Naive thymus-derived CD4-positive, alpha-beta T cell (primary cell): ENCODE measurements around the gene ITPR2. TPM values are rescaled to one million over a fixed set of nuclear protein-coding genes. Genes with fewer than 3 reads are reported as not detected.

Experiments used
- ATAC-seq: fragments of 150-1000 bp; cut with Tn5 transposase; 2 replicates; pipeline ENCODE4 v1.10.0; 2021; ENCODE audit warnings: mild to moderate bottlenecking, moderate library complexity
- CTCF ChIA-PET: fragments of 350-600 bp; sonication (Branson Sonifier 250); formaldehyde crosslinking; loops from one replicate; lab custom pipeline; 2021; ENCODE audit warnings: antibody characterized with exemption; lab: Charles Lee
- POLR2A ChIA-PET: fragments of 350-600 bp; sonication (Branson Sonifier 250); formaldehyde crosslinking; loops from one replicate; lab custom pipeline; 2021; ENCODE audit warnings: antibody characterized with exemption, inconsistent platforms; lab: Charles Lee
- DNase-seq, 9 donors: peaks; one replicate each; pipeline versions ENCODE4 v3.0.0 to v3.0.0-alpha.2; 2020 to 2022; ENCODE audit warnings: mixed read lengths in 1 of 9
- H3K27ac ChIP-seq: one replicate; pipeline ENCODE4 v1.7.0; 2013; ENCODE audit warnings: mild to moderate bottlenecking, low read depth, low read length, moderate library complexity
- H3K27me3 ChIP-seq, 2 donors: one replicate each; pipeline ENCODE4 v1.7.0; 2013; ENCODE audit warnings: low read length in 2 of 2, mild to moderate bottlenecking in 2 of 2, moderate library complexity in 2 of 2; ENCODE audit not compliant: control insufficient read depth in 2 of 2, insufficient read depth in 2 of 2
- H3K36me3 ChIP-seq, 3 experiments: 1 replicate in 2 of 3; 2 replicates in 1 of 3; pipeline ENCODE4 v1.7.0; 2013; ENCODE audit warnings: low read length in 3 of 3, mild to moderate bottlenecking in 3 of 3, moderate library complexity in 1 of 3; ENCODE audit not compliant: insufficient read depth in 3 of 3, control insufficient read depth in 2 of 3
- H3K4me1 ChIP-seq, 2 donors: one replicate each; pipeline ENCODE4 v1.7.0; 2013; ENCODE audit warnings: low read length in 2 of 2, mild to moderate bottlenecking in 2 of 2, moderate library complexity in 1 of 2; ENCODE audit not compliant: control insufficient read depth in 2 of 2, insufficient read depth in 2 of 2
- H3K4me3 ChIP-seq: 2 replicates; pipeline ENCODE4 v1.7.0; 2013; ENCODE audit warnings: mild to moderate bottlenecking, low read length
- H3K9me3 ChIP-seq, 3 experiments: 1 replicate in 2 of 3; 2 replicates in 1 of 3; pipeline ENCODE4 v1.7.0; 2013; ENCODE audit warnings: low read length in 3 of 3; ENCODE audit not compliant: control insufficient read depth in 2 of 3
- H3K27ac Mint-ChIP-seq, 9 donors: one replicate each; pipeline ENCODE4 v1.8.0; 2020 to 2022; ENCODE audit warnings: mixed read lengths in 9 of 9, mild to moderate bottlenecking in 8 of 9, moderate library complexity in 5 of 9, inconsistent platforms in 2 of 9
- H3K27me3 Mint-ChIP-seq, 5 donors: one replicate each; pipeline ENCODE4 v1.8.0; 2021 to 2022; ENCODE audit warnings: mixed read lengths in 5 of 5, mild to moderate bottlenecking in 1 of 5
- H3K36me3 Mint-ChIP-seq, 5 donors: one replicate each; pipeline ENCODE4 v1.8.0; 2020 to 2022; ENCODE audit warnings: mixed read lengths in 5 of 5, mild to moderate bottlenecking in 3 of 5, inconsistent platforms in 1 of 5
- H3K4me1 Mint-ChIP-seq, 7 donors: one replicate each; pipeline ENCODE4 v1.8.0; 2020 to 2022; ENCODE audit warnings: mixed read lengths in 7 of 7, mild to moderate bottlenecking in 3 of 7, inconsistent platforms in 1 of 7
- H3K4me3 Mint-ChIP-seq, 10 donors: one replicate each; pipeline ENCODE4 v1.8.0; 2020 to 2022; ENCODE audit warnings: mild to moderate bottlenecking in 10 of 10, mixed read lengths in 10 of 10, moderate library complexity in 6 of 10, inconsistent platforms in 2 of 10
- H3K9me3 Mint-ChIP-seq, 11 donors: one replicate each; pipeline ENCODE4 v1.8.0; 2020 to 2022; ENCODE audit warnings: mixed read lengths in 11 of 11, mild to moderate bottlenecking in 4 of 11, inconsistent platforms in 1 of 11, moderate library complexity in 1 of 11
- intact Hi-C, 2 donors: fragments of 100-400 bp; cut with micrococcal nuclease; formaldehyde crosslinking; loops; one replicate each; pipeline ENCODE4 v1.15.1; 2023
- polyA plus RNA-seq, 2 donors: library from polyadenylated mRNA; unstranded; fragments of 300-500 nt; fragmentation: Illumina TruSeq; gene quantifications; one replicate each; pipeline ENCODE4 v1.2.3, GENCODE V29; 2021
- total RNA-seq, 6 experiments: library from RNA in 5 of 6; stranded (reverse) in 5 of 6; gene quantifications; 1 replicate in 5 of 6; 2 replicates in 1 of 6; pipeline ENCODE4 v1.2.3 and lab custom pipeline; 2021 to 2026

The ITPR2 gene
- total and polyA plus RNA-seq, 7 experiments from 2014 or later = 11.3 to 71.5 (median 51.4) TPM

DNA sequence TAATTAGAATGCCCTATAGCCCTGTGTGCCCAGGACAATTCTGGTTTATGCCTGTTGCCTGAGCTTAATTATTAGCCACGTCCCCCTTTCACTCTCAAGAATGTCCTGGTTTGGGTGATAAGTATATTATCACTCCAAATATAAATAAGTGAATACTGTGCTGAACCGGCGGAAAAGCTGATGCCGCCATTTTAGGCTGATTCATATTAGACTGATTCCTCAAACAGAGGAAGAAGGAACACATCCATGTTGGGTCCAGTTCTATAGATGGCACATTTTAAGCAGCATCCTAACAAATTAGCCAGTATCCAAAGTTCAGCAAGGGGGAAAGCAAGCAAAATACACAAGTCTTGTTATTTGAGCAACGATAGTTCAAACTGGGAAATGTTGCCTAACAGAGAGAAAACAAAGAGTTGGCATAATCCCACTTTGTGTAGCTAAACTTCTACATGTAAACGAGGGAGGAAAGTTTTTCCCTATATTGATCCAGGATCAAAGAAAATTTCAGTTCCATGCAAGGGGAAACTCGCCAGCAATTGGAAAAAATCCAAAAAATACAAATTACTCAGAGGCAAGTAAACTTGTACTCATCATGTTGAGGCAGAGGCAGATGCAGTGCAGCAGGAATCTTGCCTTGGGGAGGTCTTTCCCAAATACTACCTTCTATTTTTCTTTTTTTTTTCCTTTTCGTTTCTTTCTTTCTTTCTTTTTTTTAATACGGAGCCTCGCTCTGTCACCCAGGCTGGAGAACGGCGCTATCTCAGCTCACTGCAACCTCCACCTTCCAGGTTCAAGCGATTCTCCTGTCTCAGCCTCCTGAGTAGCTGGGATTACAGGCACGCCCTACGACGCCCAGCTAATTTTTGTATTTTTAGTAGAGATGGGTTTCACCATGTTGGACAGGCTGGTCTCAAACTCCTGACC is 96.2 kb downstream of the ITPR2 start:
- Histone ChIP-seq H3K4me3 (no peak overlapping the region), H3K36me3 (no peaks in the 10 kb centered on the region), H3K27ac (no peak overlapping the region), H3K27me3 (no peaks in the 10 kb centered on the region), H3K9me3 (peaks cover 0 to 11% (median 4%) of the 10 kb centered on the region in 3 experiments), H3K4me1 (peaks cover 0 to 6% of the 10 kb centered on the region in 2 donors)
- CTCF ChIA-PET = no interaction called here
- H3K36me3 Mint-ChIP-seq = peaks cover 12 to 51% (median 44%) of the 10 kb centered on the region in 5 donors
- H3K4me3 Mint-ChIP-seq = no peak overlapping the region
- intact Hi-C loops = no loop called here
- peaks cover 27 to 57% (median 39%) of the 10 kb centered on the region in 7 donors for H3K4me1 Mint-ChIP-seq
- H3K9me3 Mint-ChIP-seq = peaks cover 0 to 40% (median 10%) of the 10 kb centered on the region in 11 donors
- ATAC-seq = no peak
- DNase-seq = no peak
- H3K27ac Mint-ChIP-seq = no peak overlapping the region
- H3K27me3 Mint-ChIP-seq = no peaks in the 10 kb centered on the region
- POLR2A ChIA-PET = no interaction called here

DNA sequence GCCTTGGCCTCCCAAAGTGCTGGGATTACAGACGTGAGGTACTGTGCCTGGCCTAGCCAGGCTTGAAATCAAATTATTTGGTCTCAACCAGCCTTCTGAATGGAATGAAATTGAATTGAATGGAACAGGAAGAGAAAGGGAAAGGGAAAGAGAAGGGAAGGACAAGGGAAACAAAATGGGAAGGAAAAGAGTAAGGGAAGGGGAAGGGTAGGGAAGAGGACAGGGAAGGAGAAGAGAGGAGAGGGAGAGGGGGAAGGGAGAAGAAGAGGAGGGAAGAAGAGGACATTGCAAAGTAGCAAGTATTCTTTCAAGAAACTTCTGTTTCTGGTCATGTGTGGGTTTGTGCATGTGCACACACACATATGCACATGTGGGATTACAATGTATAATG is 97.8 kb downstream of the ITPR2 start:
- DNase-seq (no peak), ATAC-seq (no peak)
- Mint-ChIP-seq H3K36me3 (peaks cover 6 to 36% (median 32%) of the 10 kb centered on the region in 5 donors), H3K27me3 (no peaks in the 10 kb centered on the region), H3K9me3 (peaks cover 0 to 24% (median 8%) of the 10 kb centered on the region in 11 donors), H3K4me1 (peaks cover 29 to 61% (median 47%) of the 10 kb centered on the region in 7 donors), H3K27ac (peak overlapping the region in 1 of 9 donors; percentile 56), H3K4me3 (no peak overlapping the region)
- intact Hi-C loops = no loop called here
- Histone ChIP-seq H3K27ac (no peak overlapping the region), H3K9me3 (peaks cover 0 to 9% (median 4%) of the 10 kb centered on the region in 3 experiments), H3K36me3 (no peaks in the 10 kb centered on the region), H3K27me3 (no peaks in the 10 kb centered on the region), H3K4me3 (no peak overlapping the region), H3K4me1 (peaks cover 0 to 6% of the 10 kb centered on the region in 2 donors)
- ChIA-PET CTCF (no interaction called here), POLR2A (no interaction called here)

DNA sequence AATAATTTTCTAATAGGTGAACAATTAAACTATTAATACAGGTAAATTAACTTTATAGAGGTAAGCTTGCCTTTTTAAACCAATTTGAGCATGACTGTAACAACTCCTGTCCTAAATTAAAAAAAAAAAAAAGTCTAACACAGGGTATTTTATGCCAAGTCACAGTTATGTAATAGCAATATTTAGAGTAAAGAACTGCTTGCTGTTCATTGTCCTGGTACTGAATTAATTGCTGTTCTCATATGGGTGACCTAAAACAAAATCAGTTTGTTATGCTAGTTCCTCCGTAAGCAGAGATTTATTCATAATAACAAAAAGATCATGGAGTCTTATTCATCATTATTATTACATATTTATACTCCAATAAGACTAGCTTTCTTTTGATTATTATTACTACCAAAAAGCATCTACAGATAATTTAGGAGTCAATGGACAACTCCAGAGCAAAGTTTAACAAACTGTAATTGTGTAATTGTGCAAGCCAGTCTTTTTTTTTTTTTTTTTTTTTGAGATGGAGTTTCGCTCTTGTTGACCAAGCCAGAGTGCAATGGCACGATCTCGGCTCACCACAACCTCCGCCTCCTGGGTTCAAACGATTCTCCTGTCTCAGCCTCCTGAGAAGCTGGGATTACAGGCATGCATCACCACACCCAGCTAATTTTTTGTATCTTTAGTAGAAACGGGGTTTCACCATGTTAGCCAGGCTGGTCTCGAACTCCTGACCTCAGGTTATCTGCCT is 98.3 kb downstream of the ITPR2 start:
- Mint-ChIP-seq H3K27me3 (no peaks in the 10 kb centered on the region), H3K4me1 (peaks cover 30 to 66% (median 47%) of the 10 kb centered on the region in 7 donors), H3K36me3 (peaks cover 4 to 34% (median 29%) of the 10 kb centered on the region in 5 donors), H3K27ac (peak overlapping the region in 1 of 9 donors; percentile 56), H3K4me3 (no peak overlapping the region), H3K9me3 (peaks cover 0 to 19% (median 5%) of the 10 kb centered on the region in 11 donors)
- H3K4me1 ChIP-seq = peaks cover 0 to 6% of the 10 kb centered on the region in 2 donors
- H3K27me3 ChIP-seq = no peaks in the 10 kb centered on the region
- peaks cover 0 to 6% (median 4%) of the 10 kb centered on the region in 3 experiments for H3K9me3 ChIP-seq
- no peak for ATAC-seq
- no peaks in the 10 kb centered on the region for H3K36me3 ChIP-seq
- H3K4me3 ChIP-seq = no peak overlapping the region
- intact Hi-C loops = no loop called here
- DNase-seq = no peak
- H3K27ac ChIP-seq = no peak overlapping the region
- CTCF ChIA-PET = no interaction called here
- POLR2A ChIA-PET = no interaction called here

DNA sequence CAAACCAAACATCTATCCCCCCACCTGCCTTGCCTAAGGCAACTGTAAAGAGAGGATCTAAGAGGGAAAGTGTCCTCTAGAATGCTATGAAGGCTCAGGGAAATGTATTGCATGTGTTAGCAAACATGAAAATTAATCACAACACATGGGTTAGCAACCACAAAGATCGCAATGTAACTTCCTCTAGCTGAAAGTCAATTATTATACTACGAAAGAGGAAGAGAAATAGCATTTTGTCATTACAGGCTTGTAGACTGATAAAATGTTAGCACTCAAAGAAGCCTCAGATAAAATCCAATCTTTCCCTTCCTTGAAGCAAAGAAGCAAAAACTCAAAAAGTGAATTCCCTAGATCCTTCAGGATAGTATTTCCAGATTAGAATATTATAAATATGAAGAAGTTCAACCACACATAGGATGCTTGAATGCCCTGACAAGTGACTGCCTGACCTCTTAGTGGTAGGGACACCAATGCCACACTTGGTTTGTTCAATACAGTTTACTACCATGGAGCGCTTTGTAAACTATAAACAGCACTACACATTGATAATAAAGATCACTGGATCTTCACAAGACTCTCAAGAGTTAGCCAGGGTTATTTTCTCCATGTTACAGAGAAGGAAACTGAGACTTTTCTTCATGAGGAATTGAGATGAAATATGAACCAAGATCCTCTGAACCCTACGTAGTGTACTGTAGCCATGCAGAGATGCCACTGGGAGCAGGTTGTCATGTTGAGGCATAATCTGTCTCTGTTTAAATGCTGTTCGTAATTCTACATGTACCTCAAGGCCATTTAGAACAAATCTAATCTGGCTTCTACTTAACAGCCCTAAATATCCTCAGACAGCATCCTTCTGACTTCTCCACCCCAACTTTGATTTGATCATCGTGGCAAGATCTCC is 100.7 kb downstream of the ITPR2 start:
- intact Hi-C loops = no loop called here
- ChIA-PET CTCF (no interaction called here), POLR2A (no interaction called here)
- Histone ChIP-seq H3K4me3 (no peak overlapping the region), H3K4me1 (peaks cover 0 to 6% of the 10 kb centered on the region in 2 donors), H3K27me3 (no peaks in the 10 kb centered on the region), H3K27ac (no peak overlapping the region), H3K9me3 (no peaks in the 10 kb centered on the region), H3K36me3 (no peaks in the 10 kb centered on the region)
- H3K27me3 Mint-ChIP-seq = no peaks in the 10 kb centered on the region
- H3K9me3 Mint-ChIP-seq = no peaks in the 10 kb centered on the region
- peak overlapping the region in 1 of 10 donors; percentile 5 for H3K4me3 Mint-ChIP-seq
- H3K36me3 Mint-ChIP-seq = peaks cover 0 to 17% (median 9%) of the 10 kb centered on the region in 5 donors
- no peak for DNase-seq
- H3K4me1 Mint-ChIP-seq = peaks cover 32 to 83% (median 66%) of the 10 kb centered on the region in 7 donors
- peak overlapping the region in 1 of 9 donors; percentile 12 for H3K27ac Mint-ChIP-seq
- peak; percentile 79 for ATAC-seq

DNA sequence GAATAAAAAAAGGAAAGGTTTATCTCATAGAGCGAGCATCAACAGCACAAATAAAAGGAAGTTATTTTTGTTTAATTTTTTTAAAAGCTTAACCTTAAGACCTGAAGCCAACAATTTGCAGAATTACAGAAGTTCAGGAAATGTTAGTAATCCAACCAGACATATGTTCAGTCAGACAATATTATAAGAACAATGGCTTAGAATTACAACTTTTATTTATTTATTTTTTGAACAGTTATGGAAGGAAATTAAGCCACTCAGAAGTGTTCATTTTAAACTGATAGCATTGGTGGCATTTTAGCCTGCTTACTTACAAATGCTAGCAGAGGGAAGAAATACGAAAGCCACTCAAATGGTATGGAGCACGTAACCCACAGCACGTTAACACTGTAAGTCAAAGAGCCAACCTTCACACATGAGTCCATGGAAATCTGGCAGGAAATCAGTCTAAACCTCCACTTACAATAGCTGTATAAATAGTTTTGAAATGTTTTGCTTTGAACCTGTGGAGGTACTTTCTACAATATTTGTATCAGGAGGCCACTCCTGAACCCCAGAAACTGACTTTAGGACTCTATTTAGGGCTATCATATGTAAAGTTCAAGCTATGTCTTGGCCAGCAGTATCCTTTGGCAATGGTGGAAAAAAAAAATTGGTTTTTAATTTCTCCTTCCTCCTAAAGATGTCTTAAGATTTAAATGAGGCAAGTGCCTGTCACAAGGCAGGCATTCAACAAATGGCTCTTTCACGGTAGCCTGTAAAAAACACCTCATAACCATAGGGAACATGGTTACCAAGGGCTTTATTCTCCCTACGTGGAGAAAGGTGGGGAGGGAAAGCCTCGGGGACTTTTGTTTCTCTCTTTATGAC is 102.3 kb downstream of the ITPR2 start:
- Histone ChIP-seq H3K9me3 (no peaks in the 10 kb centered on the region), H3K4me3 (no peak overlapping the region), H3K4me1 (peaks cover 5 to 6% of the 10 kb centered on the region in 2 donors), H3K27ac (no peak overlapping the region), H3K36me3 (no peaks in the 10 kb centered on the region), H3K27me3 (no peaks in the 10 kb centered on the region)
- CTCF ChIA-PET = interaction anchor here (0.6 kb wide), 1 partner anchor 638 kb away, joined by 3 read pairs; no protein-coding TSS in a partner anchor
- Mint-ChIP-seq H3K4me3 (no peak overlapping the region), H3K27ac (peak overlapping the region in 1 of 9 donors; percentile 16), H3K27me3 (no peaks in the 10 kb centered on the region), H3K9me3 (no peaks in the 10 kb centered on the region), H3K36me3 (peaks cover 0 to 12% (median 5%) of the 10 kb centered on the region in 5 donors), H3K4me1 (peaks cover 32 to 79% (median 62%) of the 10 kb centered on the region in 7 donors)
- intact Hi-C loops = no loop called here
- POLR2A ChIA-PET = interaction anchor here (0.7 kb wide), 1 partner anchor 266 kb away, joined by 3 read pairs; no protein-coding TSS in a partner anchor
- DNase-seq = no peak
- no peak for ATAC-seq
